Measurements from ENCODE around the gene PLSCR1.

The PLSCR1 gene

DNA sequence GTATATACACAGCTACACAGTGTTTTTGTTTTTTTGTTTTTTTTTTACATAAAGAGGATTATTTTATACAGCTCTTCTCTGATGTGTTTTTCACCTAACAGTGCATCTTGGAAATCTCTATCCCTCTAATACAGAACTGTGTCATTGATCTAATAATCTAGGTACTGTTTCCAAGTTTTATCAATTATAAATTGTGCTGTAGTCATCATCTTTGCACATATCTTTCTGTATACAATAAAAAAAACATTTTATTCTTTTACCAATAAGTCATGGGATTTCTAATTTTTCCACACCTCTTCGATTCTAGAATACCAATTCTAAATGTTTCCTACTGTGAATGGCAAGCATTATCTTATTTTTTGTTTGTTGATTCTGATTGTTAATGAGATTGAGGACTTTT is 73.4 kb downstream of the PLSCR1 start:
- DNase-seq (ENCODE audit: low spot score): no peak

- DNase-seq (ENCODE audit: low spot score): no peak
These were observed 73.9 kb downstream of the PLSCR1 start for GRCh38 chr3:146470425-146470990.

- peak; percentile 93 for DNase-seq (ENCODE audit: low spot score)
These were observed 75.0 kb downstream of the PLSCR1 start, which contains the start of gene PLSCR2 for GRCh38 chr3:146469150-146470017. Gene PLSCR2, minus strand, starts transcription at chr3:146469561. Its CDS starts 9,657 bp downstream, at chr3:146459904.

GRCh38 chr3:146468671-146469149 is 75.7 kb downstream of the PLSCR1 start:
- no peak for DNase-seq (ENCODE audit: low spot score)

DNA sequence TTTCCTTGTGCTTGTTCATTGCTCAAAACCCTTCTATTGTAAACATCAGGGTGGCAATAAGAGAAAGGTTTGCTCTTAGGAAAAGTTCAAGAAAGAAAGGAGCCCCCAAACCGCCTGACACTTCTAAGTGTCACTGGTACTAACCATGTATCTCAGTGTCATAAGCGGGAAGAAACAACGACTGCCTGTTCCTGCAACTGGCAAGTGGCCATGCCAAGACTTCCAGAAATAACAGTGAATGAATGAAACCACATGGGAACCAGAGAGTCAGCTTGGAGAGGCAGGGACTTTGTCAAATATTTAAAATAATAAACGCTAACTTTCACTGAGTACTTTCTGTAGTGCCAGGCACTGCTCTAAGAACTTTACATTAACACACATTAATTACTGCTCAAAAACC is 76.2 kb downstream of the PLSCR1 start:
- DNase-seq (ENCODE audit: low spot score): no peak

GRCh38 chr3:146466604-146467003 is 77.8 kb downstream of the PLSCR1 start:
- no peak for DNase-seq (ENCODE audit: low spot score)

GRCh38 chr3:146465693-146466465 is 78.5 kb downstream of the PLSCR1 start:
- DNase-seq (ENCODE audit: low spot score): no peak
